Heart left ventricle (tissue), 13 donors: ENCODE measurements around the gene GPD1.
A peak's percentile ranks its signal among the peaks of the same experiment; 100 is the strongest.

ENCODE experiments used
- POLR2A ChIP-seq, 2 donors: fragments of 450-650 bp; IDR thresholded peaks; one replicate each; pipeline ENCODE4 v1.6.1; 2017; ENCODE audit warnings: antibody characterized with exemption in 2 of 2, mild to moderate bottlenecking in 2 of 2, moderate library complexity in 2 of 2
- TF ChIP-seq, protein P1 (sequence below), 12 donors: fragments of 200-600 bp; sonication (generic) in 4 of 12; IDR thresholded peaks; one replicate each; pipeline versions ENCODE4 v1.5.0 to v1.8.0; 2018 to 2022; ENCODE audit warnings: antibody characterized with exemption in 12 of 12, mild to moderate bottlenecking in 5 of 12
- donor health status: ischemic (EF 13 %, LVEDD 7.1; RV severe dilation, severe dysfunction).
- donor health status: DM: no; HTN: yes; CAD: no.
- donor health status: DM: no; HTN: no; CAD: no.
- donor health status: ischemic (EF 25% LVEDD 6.9; RV normal size, moderate dysfunction).
- donor health status: ischemic (EF 25% LVEDD 5.7; RV mildly dilated, moderate dysfunction).
- donor health status: ischemic (EF 35%, LVEDD 5.7; RV mildly dilated, moderate dysfunction).
- donor health status: nonischemic (EF 11% LVEDD 7.7; RV severe dilation, severe dysfunction).
- donor health status: DM: yes; HTN: yes; CAD: no.
- donor health status: PGD.
- donor health status: ischemic (EF 29% LVEDD 5.4; RV normal size, mild dysfunction).
- donor health status: nonischemic (EF 23%, LVEDD 6.1; RV moderate dilation, normal function).

DNA sequence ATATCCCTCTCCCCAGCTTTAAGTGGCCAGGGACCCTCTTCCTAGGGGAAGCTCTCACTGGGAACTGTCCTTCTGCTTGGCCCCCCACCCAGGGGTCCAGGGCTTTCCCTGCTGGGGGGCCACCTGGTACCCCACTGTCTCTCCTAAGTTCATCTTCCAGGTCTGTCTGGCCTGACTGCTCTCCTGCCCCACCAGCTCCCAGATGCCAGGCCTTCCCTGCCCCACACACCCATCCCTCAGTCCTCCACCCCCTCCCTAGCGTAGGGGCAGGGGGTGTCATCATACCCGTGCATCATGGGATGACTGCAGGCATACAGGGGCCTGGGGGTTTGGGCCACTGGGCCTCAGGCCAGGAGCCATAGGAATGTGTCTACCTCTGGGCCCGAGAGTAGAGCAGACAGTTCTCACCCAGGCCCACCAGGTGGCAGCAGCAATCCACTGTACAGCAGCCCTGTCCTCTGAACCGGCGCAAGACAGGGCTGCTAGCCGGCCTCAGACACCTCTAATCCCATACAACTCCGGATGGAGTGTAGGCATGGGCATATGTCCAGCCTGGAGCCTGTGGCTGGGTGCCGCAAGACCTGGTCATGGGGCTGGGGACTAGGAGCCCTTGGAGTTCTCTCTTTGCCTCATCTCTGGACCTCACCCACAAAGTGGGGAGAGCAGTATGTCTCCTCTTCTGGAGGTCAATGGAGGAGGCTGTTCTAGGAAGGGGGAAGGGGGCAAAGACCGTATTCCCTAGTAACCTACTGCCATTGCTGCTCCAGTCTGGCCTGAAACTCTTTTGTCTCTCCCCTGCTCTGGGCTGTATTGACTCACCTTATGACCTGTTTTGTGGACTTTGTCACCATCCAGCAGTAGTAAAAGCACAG lies 28.6 kb upstream of the GPD1 start:
- TF ChIP-seq, protein P1, sequence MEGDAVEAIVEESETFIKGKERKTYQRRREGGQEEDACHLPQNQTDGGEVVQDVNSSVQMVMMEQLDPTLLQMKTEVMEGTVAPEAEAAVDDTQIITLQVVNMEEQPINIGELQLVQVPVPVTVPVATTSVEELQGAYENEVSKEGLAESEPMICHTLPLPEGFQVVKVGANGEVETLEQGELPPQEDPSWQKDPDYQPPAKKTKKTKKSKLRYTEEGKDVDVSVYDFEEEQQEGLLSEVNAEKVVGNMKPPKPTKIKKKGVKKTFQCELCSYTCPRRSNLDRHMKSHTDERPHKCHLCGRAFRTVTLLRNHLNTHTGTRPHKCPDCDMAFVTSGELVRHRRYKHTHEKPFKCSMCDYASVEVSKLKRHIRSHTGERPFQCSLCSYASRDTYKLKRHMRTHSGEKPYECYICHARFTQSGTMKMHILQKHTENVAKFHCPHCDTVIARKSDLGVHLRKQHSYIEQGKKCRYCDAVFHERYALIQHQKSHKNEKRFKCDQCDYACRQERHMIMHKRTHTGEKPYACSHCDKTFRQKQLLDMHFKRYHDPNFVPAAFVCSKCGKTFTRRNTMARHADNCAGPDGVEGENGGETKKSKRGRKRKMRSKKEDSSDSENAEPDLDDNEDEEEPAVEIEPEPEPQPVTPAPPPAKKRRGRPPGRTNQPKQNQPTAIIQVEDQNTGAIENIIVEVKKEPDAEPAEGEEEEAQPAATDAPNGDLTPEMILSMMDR (IDR thresholded peaks at IDR 0.05), result peak; percentile 87 to 96 (median 93)
- TF ChIP-seq POLR2A (IDR thresholded peaks at IDR 0.05), result no peak
